Osteoblast (primary cell): ENCODE measurements around the gene LSP1. TPM values are rescaled to one million over a fixed set of nuclear protein-coding genes. Genes with fewer than 3 reads are reported as not detected.

Source experiments
- DNase-seq: peaks from one replicate; pipeline ENCODE4 v3.0.0; 2011; ENCODE audit warnings: low spot score, mixed read lengths; ENCODE audit not compliant: insufficient read length; ENCODE audit errors: missing footprints
- H2AFZ ChIP-seq: 2 replicates; pipeline ENCODE4 v1.6.0; 2011; ENCODE audit warnings: mild to moderate bottlenecking, low read length
- H3K27ac ChIP-seq: 2 replicates; pipeline ENCODE4 v1.5.1; 2011; ENCODE audit warnings: mild to moderate bottlenecking, low read depth, low read length, moderate library complexity
- H3K27me3 ChIP-seq: 2 replicates; pipeline ENCODE4 v1.6.0; 2012; ENCODE audit warnings: mild to moderate bottlenecking, control low read depth, inconsistent platforms, low read length, moderate library complexity; ENCODE audit not compliant: insufficient read depth
- H3K36me3 ChIP-seq: 2 replicates; pipeline ENCODE4 v1.5.1; 2011; ENCODE audit warnings: mild to moderate bottlenecking, low read length, control low read depth, moderate library complexity; ENCODE audit not compliant: insufficient read depth
- H3K4me1 ChIP-seq: 2 replicates; pipeline ENCODE4 v1.5.1; 2011; ENCODE audit warnings: mild to moderate bottlenecking, low read length, control low read depth, moderate library complexity; ENCODE audit not compliant: insufficient read depth
- H3K4me2 ChIP-seq: 2 replicates; pipeline ENCODE4 v1.6.0; 2011; ENCODE audit warnings: mild to moderate bottlenecking, low read length; ENCODE audit not compliant: insufficient read depth
- H3K4me3 ChIP-seq: fragments of 200-600 bp; sonication (generic); 3 replicates; pipeline ENCODE4 v1.5.1; 2012; ENCODE audit warnings: mild to moderate bottlenecking, low read length, inconsistent platforms; ENCODE audit not compliant: insufficient read depth
- H3K79me2 ChIP-seq: 2 replicates; pipeline ENCODE4 v1.6.0; 2012; ENCODE audit warnings: mild to moderate bottlenecking, low read length, control low read depth, inconsistent platforms; ENCODE audit not compliant: insufficient read depth
- H3K9me3 ChIP-seq: 2 replicates; pipeline ENCODE4 v1.5.1; 2011; ENCODE audit warnings: low read depth, low read length, control low read depth
- H4K20me1 ChIP-seq: 2 replicates; pipeline ENCODE4 v1.6.0; 2012; ENCODE audit warnings: mild to moderate bottlenecking, low read length, control low read depth; ENCODE audit not compliant: insufficient read depth
- total RNA-seq: library from RNA; depleted of rRNA; stranded (reverse); fragments of >200 nt; gene quantifications from 2 replicates; pipeline ENCODE4 v1.2.3, GENCODE V29; 2012
- TF ChIP-seq, protein P1 (sequence below): IDR thresholded peaks from 2 replicates; pipeline ENCODE4 v1.5.1; 2011; ENCODE audit warnings: mild to moderate bottlenecking, low read depth, low read length, moderate library complexity; ENCODE audit errors: extremely low read depth

The LSP1 gene
- total RNA-seq, 1 donor: 54.6 TPM

DNA sequence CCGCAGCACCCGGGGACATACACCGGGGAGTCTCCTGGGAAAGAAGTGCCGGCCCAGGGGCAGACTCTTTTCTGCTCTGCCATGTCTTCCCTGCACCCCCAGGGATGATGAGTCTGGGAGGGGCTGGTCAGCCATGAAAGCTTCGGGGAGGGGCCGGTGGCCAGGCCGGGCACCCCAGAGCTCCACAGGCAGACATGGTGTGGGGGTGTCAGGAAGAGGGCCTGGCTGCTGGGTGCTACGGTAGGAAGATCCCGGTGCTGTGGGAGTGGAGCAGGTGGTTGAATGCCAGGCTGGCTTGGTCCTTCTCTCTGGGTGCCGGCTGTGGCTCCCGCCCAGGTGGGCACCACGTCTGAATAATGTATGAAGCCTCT, 17.4 kb downstream of the LSP1 start:
- Histone ChIP-seq H3K27me3 (peaks cover 36% of the 10 kb centered on the region), H3K4me1 (peaks cover 28% of the 10 kb centered on the region), H3K27ac (no peak overlapping the region), H3K9me3 (no peaks in the 10 kb centered on the region), H3K4me3 (peak overlapping the region; percentile 63), H4K20me1 (no peaks in the 10 kb centered on the region), H3K4me2 (peak overlapping the region; percentile 67), H3K79me2 (no peaks in the 10 kb centered on the region), H2AFZ (no peak overlapping the region), H3K36me3 (no peaks in the 10 kb centered on the region)
- no peak for DNase-seq
- TF ChIP-seq, protein P1, sequence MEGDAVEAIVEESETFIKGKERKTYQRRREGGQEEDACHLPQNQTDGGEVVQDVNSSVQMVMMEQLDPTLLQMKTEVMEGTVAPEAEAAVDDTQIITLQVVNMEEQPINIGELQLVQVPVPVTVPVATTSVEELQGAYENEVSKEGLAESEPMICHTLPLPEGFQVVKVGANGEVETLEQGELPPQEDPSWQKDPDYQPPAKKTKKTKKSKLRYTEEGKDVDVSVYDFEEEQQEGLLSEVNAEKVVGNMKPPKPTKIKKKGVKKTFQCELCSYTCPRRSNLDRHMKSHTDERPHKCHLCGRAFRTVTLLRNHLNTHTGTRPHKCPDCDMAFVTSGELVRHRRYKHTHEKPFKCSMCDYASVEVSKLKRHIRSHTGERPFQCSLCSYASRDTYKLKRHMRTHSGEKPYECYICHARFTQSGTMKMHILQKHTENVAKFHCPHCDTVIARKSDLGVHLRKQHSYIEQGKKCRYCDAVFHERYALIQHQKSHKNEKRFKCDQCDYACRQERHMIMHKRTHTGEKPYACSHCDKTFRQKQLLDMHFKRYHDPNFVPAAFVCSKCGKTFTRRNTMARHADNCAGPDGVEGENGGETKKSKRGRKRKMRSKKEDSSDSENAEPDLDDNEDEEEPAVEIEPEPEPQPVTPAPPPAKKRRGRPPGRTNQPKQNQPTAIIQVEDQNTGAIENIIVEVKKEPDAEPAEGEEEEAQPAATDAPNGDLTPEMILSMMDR: no peak

DNA sequence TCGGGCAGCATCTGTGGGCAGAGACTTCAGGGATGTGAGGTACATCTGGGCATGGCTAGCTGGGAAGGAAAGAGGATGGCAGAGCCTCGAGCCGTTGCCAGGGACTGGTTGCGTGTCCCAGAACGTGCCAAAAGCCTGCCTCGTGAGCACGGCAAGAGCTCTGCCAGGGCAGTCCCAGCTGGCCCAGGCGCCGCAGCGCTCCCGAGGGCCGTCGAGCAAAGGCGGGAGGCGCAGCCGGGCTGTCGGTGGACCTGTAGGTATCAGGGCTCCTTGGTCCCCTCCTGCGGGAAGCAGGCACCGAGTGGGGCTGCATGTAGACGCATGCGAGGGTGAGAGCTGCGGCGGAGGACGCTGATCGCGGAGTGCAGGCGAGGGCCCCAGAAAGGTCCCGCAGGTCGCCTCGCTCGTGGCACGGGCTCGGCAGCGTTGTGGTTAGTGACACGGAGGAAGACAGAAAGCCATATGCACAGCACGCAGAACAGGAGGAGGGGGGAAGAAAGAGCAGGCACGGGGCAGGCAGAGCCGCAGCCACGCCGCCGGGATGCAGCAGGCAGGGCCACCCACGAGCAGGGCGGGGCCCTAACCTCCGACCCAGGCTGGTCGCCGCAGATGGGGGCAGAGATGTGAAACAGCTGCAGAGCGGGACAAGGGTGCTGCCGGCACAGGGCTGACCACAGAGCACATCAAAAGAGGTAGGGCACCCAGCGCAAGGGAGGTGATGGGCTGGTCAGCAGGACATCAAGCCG, 18.0 kb downstream of the LSP1 start:
- Histone ChIP-seq H3K4me2 (peak overlapping the region; percentile 67), H2AFZ (peak overlapping the region; percentile 10), H3K36me3 (no peaks in the 10 kb centered on the region), H3K27me3 (peaks cover 36% of the 10 kb centered on the region), H3K27ac (no peak overlapping the region), H3K79me2 (no peaks in the 10 kb centered on the region), H3K4me3 (peak overlapping the region; percentile 63), H4K20me1 (no peaks in the 10 kb centered on the region), H3K9me3 (no peaks in the 10 kb centered on the region), H3K4me1 (peaks cover 25% of the 10 kb centered on the region)
- TF ChIP-seq, protein P1: no peak
- DNase-seq: no peak

DNA sequence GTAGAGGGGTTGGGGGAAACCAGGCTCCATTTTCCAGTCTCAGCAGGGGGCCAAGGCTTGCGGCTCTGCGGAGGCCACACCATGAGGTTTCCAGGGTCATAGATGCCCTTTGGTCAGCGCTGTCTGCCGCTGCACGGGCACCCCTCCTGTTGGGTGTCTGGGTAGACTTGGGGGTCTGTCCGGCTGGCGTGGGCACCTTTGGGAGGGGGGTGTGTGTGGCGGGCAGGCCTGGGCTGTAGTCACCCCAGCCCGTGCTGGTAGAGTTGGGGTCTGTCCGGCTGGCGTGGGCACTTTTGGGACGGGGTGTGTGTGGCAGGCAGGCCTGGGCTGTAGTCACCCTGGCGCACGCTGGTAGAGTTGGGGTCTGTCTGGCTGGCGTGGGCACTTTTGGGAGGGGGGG, 18.6 kb downstream of the LSP1 start:
- no peak overlapping the region for H3K27ac ChIP-seq
- peak overlapping the region; percentile 67 for H3K4me2 ChIP-seq
- peak overlapping the region; percentile 63 for H3K4me3 ChIP-seq
- H3K4me1 ChIP-seq: peaks cover 26% of the 10 kb centered on the region
- TF ChIP-seq, protein P1: no peak
- no peak overlapping the region for H2AFZ ChIP-seq
- H3K79me2 ChIP-seq: no peaks in the 10 kb centered on the region
- H3K36me3 ChIP-seq: no peaks in the 10 kb centered on the region
- no peaks in the 10 kb centered on the region for H3K9me3 ChIP-seq
- no peaks in the 10 kb centered on the region for H4K20me1 ChIP-seq
- H3K27me3 ChIP-seq: peaks cover 36% of the 10 kb centered on the region
- DNase-seq: no peak

DNA sequence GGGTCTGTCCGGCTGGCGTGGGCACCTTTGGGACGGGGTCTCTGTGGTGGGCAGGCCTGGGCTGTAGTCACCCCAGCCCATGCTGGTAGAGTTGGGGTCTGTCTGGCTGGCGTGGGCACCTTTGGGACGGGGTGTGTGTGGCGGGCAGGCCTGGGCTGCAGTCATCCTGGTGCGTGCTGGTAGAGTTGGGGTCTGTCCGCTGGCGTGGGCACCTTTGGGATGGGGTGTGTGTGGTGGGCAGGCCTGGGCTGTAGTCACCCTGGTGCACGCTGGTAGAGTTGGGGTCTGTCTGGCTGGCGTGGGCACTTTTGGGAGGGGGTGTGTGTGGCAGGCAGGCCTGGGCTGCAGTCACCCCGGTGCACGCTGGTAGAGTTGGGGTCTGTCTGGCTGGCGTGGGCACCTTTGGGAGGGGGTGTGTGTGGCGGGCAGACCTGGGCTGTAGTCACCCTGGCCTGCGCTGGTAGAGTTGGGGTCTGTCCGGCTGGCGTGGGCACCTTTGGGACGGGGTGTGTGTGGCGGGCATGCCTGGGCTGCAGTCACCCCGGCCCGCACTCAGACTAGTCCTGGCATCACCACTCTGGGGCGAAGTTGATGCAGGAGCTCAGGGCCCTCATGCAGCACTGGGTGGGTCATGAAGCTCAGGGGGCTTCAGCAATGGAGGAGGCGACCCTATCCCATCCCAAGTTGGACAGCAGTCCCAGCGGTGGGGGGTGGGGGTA, 19.5 kb downstream of the LSP1 start:
- DNase-seq: peak; percentile 74
- Histone ChIP-seq H3K4me2 (peak overlapping the region; percentile 67), H2AFZ (no peak overlapping the region), H3K27me3 (peaks cover 36% of the 10 kb centered on the region), H3K4me3 (peak overlapping the region; percentile 63), H3K79me2 (no peaks in the 10 kb centered on the region), H3K4me1 (peaks cover 28% of the 10 kb centered on the region), H3K27ac (no peak overlapping the region), H3K9me3 (no peaks in the 10 kb centered on the region), H3K36me3 (no peaks in the 10 kb centered on the region), H4K20me1 (no peaks in the 10 kb centered on the region)
- TF ChIP-seq, protein P1: no peak
